Measurements from ENCODE around the gene KLF13. TPM values are rescaled to one million over a fixed set of nuclear protein-coding genes. Genes with fewer than 3 reads are reported as not detected.
A peak's percentile ranks its signal among the peaks of the same experiment; 100 is the strongest.

KLF13 gene
- total RNA-seq: 26.3 and 35.7 TPM in 2 replicates
- polyA plus RNA-seq: 15.1 and 34.8 TPM in 2 replicates

- no peak for TF ChIP-seq CTCF (IDR thresholded peaks at IDR 0.05; ENCODE audit: low read depth, low read length)
- Histone ChIP-seq H3K27ac (peak within 1 kb of the TSS; percentile 87), H3K9me3 (ENCODE audit: low read depth) (no peaks in the 10 kb centered on the region), H3K4me3 (peak within 1 kb of the TSS; percentile 95), H3K27me3 (no peaks in the 10 kb centered on the region), H3K4me1 (ENCODE audit: low read depth) (peaks cover 15% of the 10 kb centered on the region), H3K36me3 (no peaks in the 10 kb centered on the region)
- DNase-seq (ENCODE audit: low read depth in 1 of 2, low spot score in 1 of 2): peak; percentile 98 to 99
Observed at GRCh38 chr15:31326156-31326874, at the start of gene KLF13. Gene KLF13 (plus strand): TSS chr15:31326835. CDS start chr15:31327213, 378 bp downstream.

GRCh38 chr15:31277335-31278060 is 49.1 kb upstream of the KLF13 start:
- H3K9me3 ChIP-seq (ENCODE audit: low read depth): no peaks in the 10 kb centered on the region
- no peak for TF ChIP-seq CTCF (IDR thresholded peaks at IDR 0.05; ENCODE audit: low read depth, low read length)
- H3K27me3 ChIP-seq: no peaks in the 10 kb centered on the region
- no peak for DNase-seq (ENCODE audit: low read depth in 1 of 2, low spot score in 1 of 2)
- H3K4me3 ChIP-seq: no peak overlapping the region
- no peaks in the 10 kb centered on the region for H3K4me1 ChIP-seq (ENCODE audit: low read depth)
- no peaks in the 10 kb centered on the region for H3K36me3 ChIP-seq
- no peak overlapping the region for H3K27ac ChIP-seq

GRCh38 chr15:31278061-31278445 is 48.6 kb upstream of the KLF13 start:
- Histone ChIP-seq H3K27ac (no peak overlapping the region), H3K36me3 (no peaks in the 10 kb centered on the region), H3K9me3 (ENCODE audit: low read depth) (no peaks in the 10 kb centered on the region), H3K4me3 (no peak overlapping the region), H3K4me1 (ENCODE audit: low read depth) (no peaks in the 10 kb centered on the region), H3K27me3 (no peaks in the 10 kb centered on the region)
- DNase-seq (ENCODE audit: low read depth in 1 of 2, low spot score in 1 of 2): no peak
- no peak for TF ChIP-seq CTCF (IDR thresholded peaks at IDR 0.05; ENCODE audit: low read depth, low read length)

GRCh38 chr15:31278544-31279220 is 48.0 kb upstream of the KLF13 start:
- no peak for DNase-seq (ENCODE audit: low read depth in 1 of 2, low spot score in 1 of 2)
- Histone ChIP-seq H3K4me3 (no peak overlapping the region), H3K4me1 (ENCODE audit: low read depth) (no peaks in the 10 kb centered on the region), H3K27ac (no peak overlapping the region), H3K27me3 (no peaks in the 10 kb centered on the region), H3K9me3 (ENCODE audit: low read depth) (no peaks in the 10 kb centered on the region), H3K36me3 (no peaks in the 10 kb centered on the region)
- no peak for TF ChIP-seq CTCF (IDR thresholded peaks at IDR 0.05; ENCODE audit: low read depth, low read length)

GRCh38 chr15:31279221-31280045 is 47.2 kb upstream of the KLF13 start:
- H3K4me1 ChIP-seq (ENCODE audit: low read depth): no peaks in the 10 kb centered on the region

More at GRCh38 chr15:31279221-31280045, 47.2 kb upstream of the KLF13 start:
- Histone ChIP-seq H3K36me3 (no peaks in the 10 kb centered on the region), H3K27me3 (no peaks in the 10 kb centered on the region), H3K4me3 (no peak overlapping the region), H3K27ac (no peak overlapping the region), H3K9me3 (ENCODE audit: low read depth) (no peaks in the 10 kb centered on the region)
- no peak for DNase-seq (ENCODE audit: low read depth in 1 of 2, low spot score in 1 of 2)
- no peak for TF ChIP-seq CTCF (IDR thresholded peaks at IDR 0.05; ENCODE audit: low read depth, low read length)

Measured in cardiac muscle cell (in vitro differentiated cells and primary cell).